Fibroblast of lung (primary cell): Measurements from ENCODE around the gene SBF2. TPM values are rescaled to one million over a fixed set of nuclear protein-coding genes. Genes with fewer than 3 reads are reported as not detected.
A peak's percentile ranks its signal among the peaks of the same experiment; 100 is the strongest.

Experiments
- DNase-seq, 2 donors: peaks; one replicate each; pipeline versions ENCODE4 v3.0.0 to v3.0.0-alpha.2; 2010; ENCODE audit warnings: low read depth in 2 of 2
- H2AFZ ChIP-seq: 2 replicates; pipeline ENCODE4 v1.5.1; 2012; ENCODE audit warnings: low read length, control low read depth, inconsistent platforms
- H3K27ac ChIP-seq: 2 replicates; pipeline ENCODE4 v1.5.1; 2011; ENCODE audit warnings: low read length, control low read depth; ENCODE audit not compliant: insufficient read depth
- H3K27me3 ChIP-seq: 2 replicates; pipeline ENCODE4 v1.5.1; 2011; ENCODE audit warnings: mild to moderate bottlenecking, low read length; ENCODE audit not compliant: control insufficient read depth, insufficient read depth
- H3K36me3 ChIP-seq: 2 replicates; pipeline ENCODE4 v1.5.1; 2011; ENCODE audit warnings: low read length; ENCODE audit not compliant: control insufficient read depth, insufficient read depth
- H3K4me1 ChIP-seq: 2 replicates; pipeline ENCODE4 v1.5.1; 2011; ENCODE audit warnings: low read length; ENCODE audit not compliant: control insufficient read depth, insufficient read depth; ENCODE audit errors: extremely low read depth
- H3K4me2 ChIP-seq: 2 replicates; pipeline ENCODE4 v1.5.1; 2011; ENCODE audit warnings: low read length, control low read depth; ENCODE audit not compliant: insufficient read depth; ENCODE audit errors: extremely low read depth
- H3K4me3 ChIP-seq, 4 experiments: fragments of 200-600 bp in 1 of 4; sonication (generic) in 1 of 4; replicated peaks in 1 of 4; 2 replicates each; pipeline ENCODE4 v1.5.1; 2011 to 2016; ENCODE audit warnings: low read length in 4 of 4, low read depth in 3 of 4, mild to moderate bottlenecking in 3 of 4, control low read depth in 2 of 4, inconsistent platforms in 1 of 4, mixed read lengths in 1 of 4; ENCODE audit not compliant: insufficient read depth in 1 of 4; ENCODE audit errors: control extremely low read depth in 1 of 4
- H3K79me2 ChIP-seq: 2 replicates; pipeline ENCODE4 v1.5.1; 2012; ENCODE audit warnings: mild to moderate bottlenecking, low read length, inconsistent platforms; ENCODE audit not compliant: control insufficient read depth, insufficient read depth
- H3K9ac ChIP-seq: 2 replicates; pipeline ENCODE4 v1.5.1; 2011; ENCODE audit warnings: mild to moderate bottlenecking, low read length, control low read depth; ENCODE audit not compliant: insufficient read depth
- H3K9me3 ChIP-seq: 2 replicates; pipeline ENCODE4 v1.5.1; 2012; ENCODE audit warnings: low read depth, low read length; ENCODE audit not compliant: control insufficient read depth, insufficient read depth
- H4K20me1 ChIP-seq: 2 replicates; pipeline ENCODE4 v1.5.1; 2011; ENCODE audit warnings: low read length; ENCODE audit not compliant: control insufficient read depth, insufficient read depth; ENCODE audit errors: extremely low read depth
- CTCF ChIP-seq, 2 donors: IDR thresholded peaks in 1 of 2; conservative IDR thresholded peaks in 1 of 2; 1 replicate in 1 of 2; 2 replicates in 1 of 2; pipeline ENCODE4 v1.5.1; 2011 to 2012; ENCODE audit warnings: low read length in 2 of 2, control low read depth in 1 of 2, inconsistent platforms in 1 of 2, low read depth in 1 of 2, mild to moderate bottlenecking in 1 of 2
- EZH2 ChIP-seq: IDR thresholded peaks from 2 replicates; pipeline ENCODE4 v1.5.1; 2012; ENCODE audit warnings: low read length, control low read depth, mild to moderate bottlenecking; ENCODE audit errors: missing control alignments
- polyA plus RNA-seq, 2 donors: library from polyadenylated mRNA; depleted of rRNA in 1 of 2; stranded (reverse) in 1 of 2; unstranded in 1 of 2; fragments of >200 nt; gene quantifications; 2 replicates each; pipeline ENCODE4 v1.2.1, GENCODE V29; 2011 to 2012; ENCODE audit warnings: missing spikeins in 1 of 2
- total RNA-seq: library from RNA; depleted of rRNA; stranded (reverse); fragments of >200 nt; gene quantifications from 2 replicates; pipeline ENCODE4 v1.2.1, GENCODE V29; 2014

SBF2 gene
- total and polyA plus RNA-seq, 2 donors (not counting 1 experiment from before 2014, with no cell fraction given) = 69.4 to 95.9 TPM

- H3K27me3 ChIP-seq = no peaks in the 10 kb centered on the region
- H3K4me2 ChIP-seq = peak overlapping the region; percentile 56
- no peaks in the 10 kb centered on the region for H3K79me2 ChIP-seq
- DNase-seq = peak; percentile 92 to 100
- peaks cover 60% of the 10 kb centered on the region for H3K4me1 ChIP-seq
- H3K27ac ChIP-seq = peak overlapping the region; percentile 79
- no peaks in the 10 kb centered on the region for H3K9me3 ChIP-seq
- TF ChIP-seq EZH2 (no peak), CTCF (conservative IDR thresholded peaks at IDR 0.05 in 1 of 2, IDR thresholded peaks at IDR 0.05 in 1 of 2; ENCODE audit: low read depth in 1 of 2, low read length in 2 of 2) (no peak)
- H4K20me1 ChIP-seq = no peaks in the 10 kb centered on the region
- no peaks in the 10 kb centered on the region for H3K36me3 ChIP-seq
- H3K4me3 ChIP-seq = peak overlapping the region in 1 of 4 experiments; percentile 6
- H3K9ac ChIP-seq = no peak overlapping the region
- no peak overlapping the region for H2AFZ ChIP-seq
These were observed 31.4 kb upstream of the SBF2 start for GRCh38 chr11:10325277-10326011.

- H3K79me2 ChIP-seq = no peaks in the 10 kb centered on the region
- H3K9me3 ChIP-seq = no peaks in the 10 kb centered on the region
- TF ChIP-seq EZH2 = no peak
- no peak for TF ChIP-seq CTCF (conservative IDR thresholded peaks at IDR 0.05 in 1 of 2, IDR thresholded peaks at IDR 0.05 in 1 of 2; ENCODE audit: low read depth in 1 of 2, low read length in 2 of 2)
- no peak overlapping the region for H2AFZ ChIP-seq
- H4K20me1 ChIP-seq = no peaks in the 10 kb centered on the region
- no peak overlapping the region for H3K4me2 ChIP-seq
- peaks cover 57% of the 10 kb centered on the region for H3K4me1 ChIP-seq
- DNase-seq = peak in 1 of 2 donors; percentile 79
- no peaks in the 10 kb centered on the region for H3K36me3 ChIP-seq
- H3K27me3 ChIP-seq = no peaks in the 10 kb centered on the region
- H3K4me3 ChIP-seq = no peak overlapping the region
- H3K27ac ChIP-seq = peak overlapping the region; percentile 79
- H3K9ac ChIP-seq = no peak overlapping the region
These were observed 30.5 kb upstream of the SBF2 start for GRCh38 chr11:10324474-10324873.

- no peaks in the 10 kb centered on the region for H3K36me3 ChIP-seq
- TF ChIP-seq CTCF (conservative IDR thresholded peaks at IDR 0.05 in 1 of 2, IDR thresholded peaks at IDR 0.05 in 1 of 2; ENCODE audit: low read depth in 1 of 2, low read length in 2 of 2) = no peak
- no peak for TF ChIP-seq EZH2
- DNase-seq = peak; percentile 43 to 74
- H4K20me1 ChIP-seq = no peaks in the 10 kb centered on the region
- H3K27me3 ChIP-seq = no peaks in the 10 kb centered on the region
- H3K79me2 ChIP-seq = no peaks in the 10 kb centered on the region
- H3K4me2 ChIP-seq = peak overlapping the region; percentile 8
- H2AFZ ChIP-seq = no peak overlapping the region
- H3K27ac ChIP-seq = peak overlapping the region; percentile 26
- no peak overlapping the region for H3K9ac ChIP-seq
- no peak overlapping the region for H3K4me3 ChIP-seq
- H3K4me1 ChIP-seq = peaks cover 51% of the 10 kb centered on the region
- H3K9me3 ChIP-seq = no peaks in the 10 kb centered on the region
These were observed 29.8 kb upstream of the SBF2 start for GRCh38 chr11:10323793-10324170.
